CD14-positive monocyte (primary cell): ENCODE measurements around the gene SRF. TPM values are rescaled to one million over a fixed set of nuclear protein-coding genes. Genes with fewer than 3 reads are reported as not detected.

Source experiments
- DNase-seq, 3 donors: peaks; one replicate each; pipeline ENCODE4 v3.0.0-alpha.2; 2011 to 2022
- H2AFZ ChIP-seq: 2 replicates; pipeline ENCODE4 v1.6.0; 2012; ENCODE audit warnings: mild to moderate bottlenecking, low read depth, low read length, inconsistent platforms; ENCODE audit not compliant: insufficient read depth, poor library complexity, severe bottlenecking
- H3K27ac ChIP-seq, 2 donors: 1 replicate in 1 of 2; 2 replicates in 1 of 2; pipeline ENCODE4 v1.5.1; 2012 to 2013; ENCODE audit warnings: low read length in 2 of 2, control low read depth in 1 of 2, inconsistent platforms in 1 of 2, low read depth in 1 of 2, mild to moderate bottlenecking in 1 of 2
- H3K27me3 ChIP-seq, 2 donors: one replicate each; pipeline versions ENCODE4 v1.6.0 to v1.6.1; 2011 to 2013; ENCODE audit warnings: low read length in 2 of 2; ENCODE audit not compliant: control insufficient read depth in 2 of 2, insufficient read depth in 2 of 2
- H3K36me3 ChIP-seq, 2 donors: replicated peaks in 1 of 2; 1 replicate in 1 of 2; 2 replicates in 1 of 2; pipeline versions ENCODE4 v1.5.1 to v1.6.1; 2012 to 2013; ENCODE audit warnings: low read length in 2 of 2, control low read depth in 1 of 2, inconsistent platforms in 1 of 2, mild to moderate bottlenecking in 1 of 2; ENCODE audit not compliant: insufficient read depth in 2 of 2, control insufficient read depth in 1 of 2
- H3K4me1 ChIP-seq, 2 donors: 1 replicate in 1 of 2; 2 replicates in 1 of 2; pipeline versions ENCODE4 v1.5.1 to v1.6.1; 2012 to 2013; ENCODE audit warnings: low read length in 2 of 2, control low read depth in 1 of 2, inconsistent platforms in 1 of 2, mild to moderate bottlenecking in 1 of 2, moderate library complexity in 1 of 2; ENCODE audit not compliant: insufficient read depth in 2 of 2, control insufficient read depth in 1 of 2
- H3K4me2 ChIP-seq: replicated peaks from 2 replicates; pipeline ENCODE3; 2012; ENCODE audit warnings: low read length, moderate library complexity, mild to moderate bottlenecking; ENCODE audit not compliant: poor library complexity, severe bottlenecking; ENCODE audit errors: extremely low read depth
- H3K4me3 ChIP-seq, 3 experiments: fragments of 200-600 bp in 1 of 3; sonication (generic) in 1 of 3; replicated peaks in 1 of 3; 1 replicate in 2 of 3; 2 replicates in 1 of 3; pipeline ENCODE4 v1.5.1; 2011 to 2013; ENCODE audit warnings: low read length in 3 of 3, mild to moderate bottlenecking in 3 of 3, control low read depth in 2 of 3, low read depth in 2 of 3, inconsistent platforms in 1 of 3, moderate library complexity in 1 of 3
- H3K79me2 ChIP-seq: 2 replicates; pipeline ENCODE4 v1.6.0; 2012; ENCODE audit warnings: mild to moderate bottlenecking, control low read depth, inconsistent platforms, low read length, moderate library complexity; ENCODE audit not compliant: insufficient read depth
- H3K9ac ChIP-seq: 2 replicates; pipeline ENCODE4 v1.6.0; 2017; ENCODE audit warnings: low read length, mild to moderate bottlenecking; ENCODE audit not compliant: insufficient read depth, poor library complexity, severe bottlenecking
- H3K9me3 ChIP-seq, 2 donors: replicated peaks in 1 of 2; 1 replicate in 1 of 2; 2 replicates in 1 of 2; pipeline versions ENCODE4 v1.5.1 to v1.6.1; 2012 to 2013; ENCODE audit warnings: low read length in 2 of 2, control low read depth in 1 of 2; ENCODE audit not compliant: control insufficient read depth in 1 of 2, insufficient read depth in 1 of 2
- H4K20me1 ChIP-seq: 2 replicates; pipeline ENCODE4 v1.6.0; 2012; ENCODE audit warnings: mild to moderate bottlenecking, low read length, control low read depth, moderate library complexity; ENCODE audit not compliant: insufficient read depth
- H3K27ac Mint-ChIP-seq, 7 donors: one replicate each; pipeline ENCODE4 v1.8.0; 2020; ENCODE audit warnings: mild to moderate bottlenecking in 7 of 7, mixed read lengths in 7 of 7, moderate library complexity in 6 of 7, inconsistent platforms in 2 of 7
- H3K27me3 Mint-ChIP-seq, 3 donors: one replicate each; pipeline ENCODE4 v1.8.0; 2021 to 2022; ENCODE audit warnings: low read depth in 3 of 3, mild to moderate bottlenecking in 3 of 3, mixed read lengths in 3 of 3, moderate library complexity in 3 of 3, inconsistent platforms in 1 of 3
- H3K36me3 Mint-ChIP-seq, 2 donors: one replicate each; pipeline ENCODE4 v1.8.0; 2020; ENCODE audit warnings: mixed read lengths in 2 of 2, inconsistent platforms in 1 of 2, mild to moderate bottlenecking in 1 of 2
- H3K4me1 Mint-ChIP-seq: one replicate; pipeline ENCODE4 v1.8.0; 2020; ENCODE audit warnings: mild to moderate bottlenecking, mixed read lengths
- H3K4me3 Mint-ChIP-seq, 2 donors: one replicate each; pipeline ENCODE4 v1.8.0; 2020; ENCODE audit warnings: mild to moderate bottlenecking in 2 of 2, mixed read lengths in 2 of 2, moderate library complexity in 1 of 2
- H3K9me3 Mint-ChIP-seq, 7 donors: one replicate each; pipeline ENCODE4 v1.8.0; 2020 to 2022; ENCODE audit warnings: mixed read lengths in 7 of 7, mild to moderate bottlenecking in 6 of 7, moderate library complexity in 6 of 7, inconsistent platforms in 2 of 7
- WGBS: methylation state at CpG from one replicate; pipeline ENCODE4 v1.1.5; 2013; ENCODE audit warnings: missing lambda C conversion rate; ENCODE audit not compliant: insufficient coverage; 5-methylcytosine and 5-hydroxymethylcytosine counted together
- intact Hi-C, 2 donors: fragments of 100-400 bp; cut with micrococcal nuclease; formaldehyde crosslinking; loops; one replicate each; pipeline versions ENCODE4 v1.15.0 to v1.15.1; 2023
- polyA plus RNA-seq, 3 donors: library from polyadenylated mRNA; depleted of rRNA in 1 of 3; unstranded in 2 of 3; stranded (reverse) in 1 of 3; fragments of 300-500 nt in 2 of 3; fragments of >200 nt in 1 of 3; fragmentation: Illumina TruSeq in 2 of 3; gene quantifications; 1 replicate in 2 of 3; 2 replicates in 1 of 3; pipeline ENCODE4 v1.2.3, GENCODE V29; 2012 to 2021
- TF ChIP-seq, protein P1 (sequence below): fragments of 200-600 bp; IDR thresholded peaks from one replicate; pipeline ENCODE4 v1.8.0; 2022; ENCODE audit warnings: antibody characterized with exemption, mild to moderate bottlenecking

The SRF gene
- polyA plus RNA-seq, 3 donors: 3.6 to 26.9 (median 3.8) TPM

DNA sequence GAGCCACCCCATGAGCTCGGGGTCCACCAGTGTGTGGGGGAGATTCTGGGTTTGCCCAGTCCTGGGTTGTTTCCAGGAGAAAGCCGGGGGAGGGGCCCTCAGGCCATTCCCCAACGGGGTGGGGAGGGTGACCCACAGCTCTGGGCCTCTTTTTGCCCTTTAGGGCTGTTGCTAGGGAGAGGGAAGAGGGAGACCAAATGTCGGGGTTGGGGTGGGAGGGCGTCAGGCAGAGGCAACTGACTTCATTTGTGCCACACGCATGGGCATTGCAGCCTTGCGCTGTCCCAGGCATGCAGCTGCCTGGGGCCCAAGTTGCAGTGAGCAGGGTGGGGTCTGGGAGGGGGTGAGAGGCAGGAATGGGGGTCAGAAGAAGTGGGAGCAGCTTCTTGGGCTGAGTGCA lies 9.0 kb downstream of the SRF start:
- no peak overlapping the region for H2AFZ ChIP-seq
- no peak overlapping the region for H3K27ac ChIP-seq
- DNase-seq: no peak
- Mint-ChIP-seq H3K27me3 (peaks cover 0 to 2% (median 0%) of the 10 kb centered on the region in 3 donors), H3K36me3 (peaks cover 48 to 60% of the 10 kb centered on the region in 2 donors), H3K4me1 (peaks cover 40% of the 10 kb centered on the region), H3K9me3 (no peaks in the 10 kb centered on the region), H3K4me3 (no peak overlapping the region), H3K27ac (peak overlapping the region in 1 of 7 donors; percentile 54)
- H3K4me3 ChIP-seq: no peak overlapping the region
- H3K36me3 ChIP-seq: peaks cover 37 to 62% of the 10 kb centered on the region in 2 donors
- H3K27me3 ChIP-seq: no peaks in the 10 kb centered on the region
- H3K79me2 ChIP-seq: peaks cover 19% of the 10 kb centered on the region
- intact Hi-C loops: no loop called here
- H3K4me1 ChIP-seq: peaks cover 25 to 34% of the 10 kb centered on the region in 2 donors
- TF ChIP-seq, protein P1, sequence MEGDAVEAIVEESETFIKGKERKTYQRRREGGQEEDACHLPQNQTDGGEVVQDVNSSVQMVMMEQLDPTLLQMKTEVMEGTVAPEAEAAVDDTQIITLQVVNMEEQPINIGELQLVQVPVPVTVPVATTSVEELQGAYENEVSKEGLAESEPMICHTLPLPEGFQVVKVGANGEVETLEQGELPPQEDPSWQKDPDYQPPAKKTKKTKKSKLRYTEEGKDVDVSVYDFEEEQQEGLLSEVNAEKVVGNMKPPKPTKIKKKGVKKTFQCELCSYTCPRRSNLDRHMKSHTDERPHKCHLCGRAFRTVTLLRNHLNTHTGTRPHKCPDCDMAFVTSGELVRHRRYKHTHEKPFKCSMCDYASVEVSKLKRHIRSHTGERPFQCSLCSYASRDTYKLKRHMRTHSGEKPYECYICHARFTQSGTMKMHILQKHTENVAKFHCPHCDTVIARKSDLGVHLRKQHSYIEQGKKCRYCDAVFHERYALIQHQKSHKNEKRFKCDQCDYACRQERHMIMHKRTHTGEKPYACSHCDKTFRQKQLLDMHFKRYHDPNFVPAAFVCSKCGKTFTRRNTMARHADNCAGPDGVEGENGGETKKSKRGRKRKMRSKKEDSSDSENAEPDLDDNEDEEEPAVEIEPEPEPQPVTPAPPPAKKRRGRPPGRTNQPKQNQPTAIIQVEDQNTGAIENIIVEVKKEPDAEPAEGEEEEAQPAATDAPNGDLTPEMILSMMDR: no peak
- whole genome bisulfite sequencing: 91% methylated on average over 6 of the region's 7 CpGs
- no peak overlapping the region for H3K9ac ChIP-seq
- peaks cover 21% of the 10 kb centered on the region for H4K20me1 ChIP-seq
- H3K9me3 ChIP-seq: no peaks in the 10 kb centered on the region
- H3K4me2 ChIP-seq: no peak overlapping the region

GRCh38 chr6:43180985-43181384 lies 9.9 kb downstream of the SRF start:
- DNase-seq: no peak
- peaks cover 41 to 64% of the 10 kb centered on the region in 2 donors for H3K36me3 ChIP-seq
- peaks cover 11% of the 10 kb centered on the region for H3K79me2 ChIP-seq
- peaks cover 13% of the 10 kb centered on the region for H4K20me1 ChIP-seq
- H3K27ac Mint-ChIP-seq: peak overlapping the region; percentile 33 to 92 (median 72)
- no peak overlapping the region for H3K4me3 ChIP-seq
- H3K4me2 ChIP-seq: no peak overlapping the region
- WGBS: 90% methylated on average over 2 of the region's 5 CpGs
- H3K27me3 Mint-ChIP-seq: peaks cover 0 to 2% (median 0%) of the 10 kb centered on the region in 3 donors
- peaks cover 48 to 60% of the 10 kb centered on the region in 2 donors for H3K36me3 Mint-ChIP-seq
- H3K27ac ChIP-seq: peak overlapping the region in 1 of 2 donors; percentile 89
- H3K9ac ChIP-seq: no peak overlapping the region
- no peaks in the 10 kb centered on the region for H3K9me3 Mint-ChIP-seq
- peaks cover 32% of the 10 kb centered on the region for H3K4me1 Mint-ChIP-seq
- intact Hi-C loops: no loop called here
- no peaks in the 10 kb centered on the region for H3K27me3 ChIP-seq
- H3K9me3 ChIP-seq: no peaks in the 10 kb centered on the region
- no peak overlapping the region for H3K4me3 Mint-ChIP-seq
- no peak overlapping the region for H2AFZ ChIP-seq
- peaks cover 16 to 25% of the 10 kb centered on the region in 2 donors for H3K4me1 ChIP-seq
- TF ChIP-seq, protein P1: no peak
